HCT116 (cell line): ENCODE results near the gene PPP2R5A. TPM values are rescaled to one million over a fixed set of nuclear protein-coding genes. Genes with fewer than 3 reads are reported as not detected.

Experiments
- ATAC-seq: fragments of 200-7000 bp; cut with Tn5 transposase; 2 replicates; pipeline ENCODE4 v1.9.1; 2020; ENCODE audit warnings: mild to moderate bottlenecking, moderate library complexity
- BruUV-seq: library from RNA; stranded (reverse); fragments of 400-500 nt; replicated peaks from 2 replicates; lab custom pipeline; 2021; lab: Mats Ljungman, UMichigan
- CTCF ChIA-PET: fragments of 300-600 bp; sonication (Branson Sonifier 250); formaldehyde crosslinking; loops from one replicate; lab custom pipeline; 2021; ENCODE audit warnings: antibody characterized with exemption; lab: Charles Lee
- POLR2A ChIA-PET: fragments of 300-600, 350-600 bp; sonication (Branson Sonifier 250); formaldehyde crosslinking; loops from one replicate; lab custom pipeline; 2021; ENCODE audit warnings: antibody characterized with exemption; lab: Charles Lee
- RAD21 ChIA-PET, 2 experiments: fragments of 300-600 bp; sonication (Branson Sonifier 250); formaldehyde crosslinking; loops; one replicate each; lab custom pipeline; 2023; ENCODE audit warnings: low total read pairs in 2 of 2; ENCODE audit not compliant: uncharacterized antibody in 2 of 2, unreplicated experiment in 2 of 2, low non-redundant PET in 1 of 2; lab: Charles Lee
- DNase-seq: peaks from one replicate; pipeline ENCODE4 v3.0.0-alpha.2; 2010; ENCODE audit warnings: low read depth, low spot score
- H2AFZ ChIP-seq: fragments of 200-600 bp; shearing (Covaris generic), sonication (generic); 2 replicates; pipeline ENCODE4 v1.6.1; 2017; ENCODE audit warnings: low read depth, mixed run types, mixed read lengths, antibody characterized with exemption, low read length; ENCODE audit not compliant: poor library complexity, severe bottlenecking
- H3K27ac ChIP-seq: 2 replicates; pipeline ENCODE4 v1.5.1; 2012; ENCODE audit warnings: low read depth, low read length
- H3K27me3 ChIP-seq: fragments of 200-600 bp; sonication (generic); 2 replicates; pipeline ENCODE4 v1.6.1; 2016; ENCODE audit warnings: mixed run types, low read length, mixed read lengths; ENCODE audit not compliant: insufficient read depth
- H3K36me3 ChIP-seq, 2 experiments: fragments of 200-500 bp in 1 of 2; fragments of 200-600 bp in 1 of 2; sonication (Bioruptor generic) in 1 of 2; sonication (generic) in 1 of 2; 2 replicates each; pipeline versions ENCODE4 v1.5.1 to v1.6.1; 2014 to 2016; ENCODE audit warnings: low read length in 2 of 2, inconsistent platforms in 1 of 2, mixed read lengths in 1 of 2, mixed run types in 1 of 2; ENCODE audit not compliant: insufficient read depth in 2 of 2, control insufficient read depth in 1 of 2
- H3K4me1 ChIP-seq, 2 experiments: fragments of 200-600 bp in 1 of 2; sonication (generic) in 1 of 2; 2 replicates each; pipeline versions ENCODE4 v1.5.1 to v1.6.1; 2012 to 2017; ENCODE audit warnings: low read length in 2 of 2, inconsistent platforms in 1 of 2, mild to moderate bottlenecking in 1 of 2, mixed read lengths in 1 of 2, mixed run types in 1 of 2, moderate library complexity in 1 of 2; ENCODE audit not compliant: insufficient read depth in 2 of 2, control insufficient read depth in 1 of 2
- H3K4me2 ChIP-seq: fragments of 200-600 bp; sonication (generic); 2 replicates; pipeline ENCODE4 v1.6.1; 2017; ENCODE audit warnings: mixed run types, low read length, mixed read lengths
- H3K4me3 ChIP-seq, 2 experiments: fragments of 200-600 bp in 1 of 2; sonication (generic) in 1 of 2; replicated peaks in 1 of 2; 2 replicates each; pipeline ENCODE4 v1.5.1; 2011 to 2016; ENCODE audit warnings: low read length in 2 of 2, control low read depth in 1 of 2, low read depth in 1 of 2, mild to moderate bottlenecking in 1 of 2, mixed read lengths in 1 of 2, mixed run types in 1 of 2
- H3K79me2 ChIP-seq: fragments of 200-600 bp; sonication (generic); 2 replicates; pipeline ENCODE4 v1.6.1; 2017; ENCODE audit warnings: mild to moderate bottlenecking, mixed run types, low read length, moderate library complexity, mixed read lengths; ENCODE audit not compliant: insufficient read depth
- H3K9ac ChIP-seq: fragments of 200-600 bp; sonication (generic); 2 replicates; pipeline ENCODE4 v1.6.1; 2016; ENCODE audit warnings: low read length, mixed read lengths
- H3K9me2 ChIP-seq: fragments of 200-600 bp; sonication (generic), shearing (Covaris generic); 2 replicates; pipeline ENCODE4 v1.6.1; 2017; ENCODE audit warnings: mixed run types, mild to moderate bottlenecking, moderate library complexity; ENCODE audit not compliant: insufficient read depth
- H3K9me3 ChIP-seq, 2 experiments: fragments of 200-500 bp in 1 of 2; fragments of 200-600 bp in 1 of 2; sonication (Bioruptor generic) in 1 of 2; sonication (generic) in 1 of 2; 2 replicates each; pipeline ENCODE4 v1.6.1; 2014 to 2017; ENCODE audit warnings: low read length in 2 of 2, mixed read lengths in 2 of 2, inconsistent platforms in 1 of 2, low read depth in 1 of 2, mild to moderate bottlenecking in 1 of 2, mixed run types in 1 of 2, moderate library complexity in 1 of 2; ENCODE audit not compliant: control insufficient read depth in 1 of 2, insufficient read depth in 1 of 2
- H4K20me1 ChIP-seq: fragments of 200-600 bp; sonication (generic), shearing (Covaris generic); 2 replicates; pipeline ENCODE4 v1.6.1; 2017; ENCODE audit warnings: mixed run types, mild to moderate bottlenecking, moderate library complexity; ENCODE audit not compliant: insufficient read depth
- CBX3 ChIP-seq: IDR thresholded peaks from 2 replicates; pipeline ENCODE4 v1.6.1; 2012; ENCODE audit warnings: low read depth
- EGR1 ChIP-seq: IDR thresholded peaks from 2 replicates; pipeline ENCODE4 v1.6.1; 2012; ENCODE audit warnings: low read depth
- ELF1 ChIP-seq: IDR thresholded peaks from 2 replicates; pipeline ENCODE4 v1.6.1; 2012; ENCODE audit warnings: low read depth, borderline replicate concordance
- EZH2 ChIP-seq: fragments of 200-600 bp; sonication (generic); IDR thresholded peaks from 2 replicates; pipeline ENCODE4 v1.6.1; 2017; ENCODE audit warnings: antibody characterized with exemption, mixed run types
- EZH2phosphoT487 ChIP-seq: fragments of 200-600 bp; IDR thresholded peaks from 2 replicates; pipeline ENCODE4 v1.6.1; 2018; ENCODE audit warnings: antibody characterized with exemption, borderline replicate concordance
- JUND ChIP-seq: IDR thresholded peaks from 2 replicates; pipeline ENCODE4 v1.6.1; 2012
- POLR2A ChIP-seq: IDR thresholded peaks from 2 replicates; pipeline ENCODE4 v1.7.0; 2011; ENCODE audit warnings: borderline replicate concordance; ENCODE audit not compliant: insufficient read depth, insufficient read length; ENCODE audit errors: extremely low read depth
- SRF ChIP-seq: IDR thresholded peaks from 2 replicates; pipeline ENCODE4 v1.6.1; 2012; ENCODE audit warnings: low read depth
- intact Hi-C: fragments of 100-400 bp; cut with micrococcal nuclease; formaldehyde crosslinking; loops from 2 replicates; pipeline ENCODE4 v1.10.0; 2022
- total RNA-seq: library from RNA; stranded (reverse); gene quantifications from one replicate; pipeline ENCODE4 v1.2.1, GENCODE V29; 2021; ENCODE audit not compliant: unreplicated experiment
- TF ChIP-seq, protein P1 (sequence below), 3 experiments: fragments of 200-600 bp in 1 of 3; sonication (generic) in 1 of 3; IDR thresholded peaks in 2 of 3; conservative IDR thresholded peaks in 1 of 3; 2 replicates each; pipeline ENCODE4 v1.5.1; 2012 to 2017; ENCODE audit warnings: low read depth in 2 of 3, low read length in 2 of 3, antibody characterized with exemption in 1 of 3, borderline replicate concordance in 1 of 3, control low read depth in 1 of 3, mild to moderate bottlenecking in 1 of 3, mixed read lengths in 1 of 3, mixed run types in 1 of 3, moderate library complexity in 1 of 3; ENCODE audit not compliant: insufficient read depth in 1 of 3
- TF ChIP-seq, protein P2 (sequence below): IDR thresholded peaks from 2 replicates; pipeline ENCODE4 v1.6.1; 2011; ENCODE audit warnings: mild to moderate bottlenecking, low read length, moderate library complexity; ENCODE audit not compliant: insufficient replicate concordance; ENCODE audit errors: extremely low read depth

The PPP2R5A gene
- total RNA-seq, 1 experiment from 2014 or later, result 33.1 TPM

DNA sequence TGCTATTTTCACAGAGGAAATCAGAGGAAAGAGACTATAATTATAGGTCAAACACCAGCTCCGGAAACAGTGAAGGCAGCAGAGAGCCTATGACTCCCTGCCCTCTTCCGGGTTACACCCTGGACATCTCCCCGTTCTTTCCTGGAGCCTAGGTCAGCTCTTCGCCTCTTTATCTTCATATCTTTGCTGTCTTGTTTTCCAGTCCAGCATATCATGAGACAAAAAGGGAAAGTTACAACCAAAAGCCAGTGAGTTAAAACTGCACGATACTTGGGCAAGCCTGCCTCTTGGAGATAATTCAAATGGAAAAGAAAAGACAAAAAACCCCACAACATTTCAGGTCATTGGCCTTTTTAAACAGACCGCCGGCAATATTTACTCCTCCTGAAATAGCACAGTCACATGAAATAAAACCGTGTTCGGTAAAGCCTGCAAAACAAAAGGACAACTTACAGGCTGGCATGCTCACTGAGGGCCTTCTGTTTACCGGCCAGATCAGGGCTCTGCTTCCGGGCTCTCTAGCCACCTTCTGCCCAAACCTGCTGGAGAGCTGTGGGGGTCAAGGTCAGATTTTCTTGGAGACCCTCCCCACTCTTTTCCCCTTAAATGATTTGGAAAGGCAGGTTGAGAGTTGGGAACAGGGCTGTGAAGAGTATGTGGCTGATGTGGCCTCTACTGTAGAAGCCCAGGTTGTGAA, 42.8 kb upstream of the PPP2R5A start:
- intact Hi-C loops, result no loop called here
- no peak overlapping the region for H3K27ac ChIP-seq
- no peak overlapping the region for H2AFZ ChIP-seq
- TF ChIP-seq CBX3 (no peak), POLR2A (no peak), SRF (no peak), EGR1 (no peak), EZH2 (no peak), EZH2phosphoT487 (no peak), ELF1 (no peak), JUND (no peak)
- TF ChIP-seq, protein P1, sequence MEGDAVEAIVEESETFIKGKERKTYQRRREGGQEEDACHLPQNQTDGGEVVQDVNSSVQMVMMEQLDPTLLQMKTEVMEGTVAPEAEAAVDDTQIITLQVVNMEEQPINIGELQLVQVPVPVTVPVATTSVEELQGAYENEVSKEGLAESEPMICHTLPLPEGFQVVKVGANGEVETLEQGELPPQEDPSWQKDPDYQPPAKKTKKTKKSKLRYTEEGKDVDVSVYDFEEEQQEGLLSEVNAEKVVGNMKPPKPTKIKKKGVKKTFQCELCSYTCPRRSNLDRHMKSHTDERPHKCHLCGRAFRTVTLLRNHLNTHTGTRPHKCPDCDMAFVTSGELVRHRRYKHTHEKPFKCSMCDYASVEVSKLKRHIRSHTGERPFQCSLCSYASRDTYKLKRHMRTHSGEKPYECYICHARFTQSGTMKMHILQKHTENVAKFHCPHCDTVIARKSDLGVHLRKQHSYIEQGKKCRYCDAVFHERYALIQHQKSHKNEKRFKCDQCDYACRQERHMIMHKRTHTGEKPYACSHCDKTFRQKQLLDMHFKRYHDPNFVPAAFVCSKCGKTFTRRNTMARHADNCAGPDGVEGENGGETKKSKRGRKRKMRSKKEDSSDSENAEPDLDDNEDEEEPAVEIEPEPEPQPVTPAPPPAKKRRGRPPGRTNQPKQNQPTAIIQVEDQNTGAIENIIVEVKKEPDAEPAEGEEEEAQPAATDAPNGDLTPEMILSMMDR (IDR thresholded peaks at IDR 0.05 in 2 of 3, conservative IDR thresholded peaks at IDR 0.05 in 1 of 3; ENCODE audit: borderline replicate concordance in 1 of 3, insufficient read depth in 1 of 3, low read depth in 2 of 3, low read length in 2 of 3), result no peak
- TF ChIP-seq, protein P2, sequence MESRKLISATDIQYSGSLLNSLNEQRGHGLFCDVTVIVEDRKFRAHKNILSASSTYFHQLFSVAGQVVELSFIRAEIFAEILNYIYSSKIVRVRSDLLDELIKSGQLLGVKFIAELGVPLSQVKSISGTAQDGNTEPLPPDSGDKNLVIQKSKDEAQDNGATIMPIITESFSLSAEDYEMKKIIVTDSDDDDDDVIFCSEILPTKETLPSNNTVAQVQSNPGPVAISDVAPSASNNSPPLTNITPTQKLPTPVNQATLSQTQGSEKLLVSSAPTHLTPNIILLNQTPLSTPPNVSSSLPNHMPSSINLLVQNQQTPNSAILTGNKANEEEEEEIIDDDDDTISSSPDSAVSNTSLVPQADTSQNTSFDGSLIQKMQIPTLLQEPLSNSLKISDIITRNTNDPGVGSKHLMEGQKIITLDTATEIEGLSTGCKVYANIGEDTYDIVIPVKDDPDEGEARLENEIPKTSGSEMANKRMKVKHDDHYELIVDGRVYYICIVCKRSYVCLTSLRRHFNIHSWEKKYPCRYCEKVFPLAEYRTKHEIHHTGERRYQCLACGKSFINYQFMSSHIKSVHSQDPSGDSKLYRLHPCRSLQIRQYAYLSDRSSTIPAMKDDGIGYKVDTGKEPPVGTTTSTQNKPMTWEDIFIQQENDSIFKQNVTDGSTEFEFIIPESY, result no peak
- H3K4me1 ChIP-seq, result peaks cover 6 to 14% of the 10 kb centered on the region in 2 experiments; a peak in 3 of 4 replicates
- H3K4me3 ChIP-seq, result no peak overlapping the region
- ChIA-PET RAD21 (no interaction called here), CTCF (no interaction called here), POLR2A (no interaction called here)
- no peaks in the 10 kb centered on the region for H3K9me3 ChIP-seq
- no peaks in the 10 kb centered on the region for H3K79me2 ChIP-seq
- BruUV-seq, result no TSS peak
- no peaks in the 10 kb centered on the region for H3K9me2 ChIP-seq
- no peak for DNase-seq
- ATAC-seq, result no peak
- H4K20me1 ChIP-seq, result no peaks in the 10 kb centered on the region
- no peak overlapping the region for H3K9ac ChIP-seq
- H3K27me3 ChIP-seq, result no peaks in the 10 kb centered on the region
- H3K4me2 ChIP-seq, result no peak overlapping the region
- H3K36me3 ChIP-seq, result no peaks in the 10 kb centered on the region
